HepG2 (cell line): Measurements from ENCODE around the gene SPTY2D1. TPM values are rescaled to one million over a fixed set of nuclear protein-coding genes. Genes with fewer than 3 reads are reported as not detected.
A peak's percentile ranks its signal among the peaks of the same experiment; 100 is the strongest.

ENCODE experiments used
- BRCA1 ChIP-seq: sonication (generic); formaldehyde crosslinking; IDR thresholded peaks from 2 replicates; pipeline ENCODE4 v1.4.0; 2020; ENCODE audit warnings: missing genetic modification reagents
- CENPT ChIP-seq: sonication (generic); formaldehyde crosslinking; IDR thresholded peaks from 2 replicates; pipeline ENCODE4 v1.8.0; 2022; ENCODE audit warnings: low read depth, mild to moderate bottlenecking, moderate library complexity, missing genetic modification reagents
- CHCHD3 ChIP-seq: sonication (generic); formaldehyde crosslinking; IDR thresholded peaks from 2 replicates; pipeline ENCODE4 v1.8.0; 2022; ENCODE audit warnings: mild to moderate bottlenecking, missing genetic modification reagents, moderate library complexity
- ETV5 ChIP-seq: IDR thresholded peaks from 2 replicates; pipeline ENCODE4 v1.6.1; 2018; ENCODE audit warnings: missing biosample characterization, missing genetic modification reagents, inconsistent platforms, borderline replicate concordance
- GATAD2A ChIP-seq: IDR thresholded peaks from 2 replicates; pipeline ENCODE4 v1.6.1; 2016
- KDM3A ChIP-seq: IDR thresholded peaks from 2 replicates; pipeline ENCODE4 v1.6.1; 2018; ENCODE audit warnings: low read depth, missing compliant biosample characterization
- KLF16 ChIP-seq, 2 experiments: sonication (generic) in 1 of 2; formaldehyde crosslinking in 1 of 2; IDR thresholded peaks; 2 replicates each; pipeline versions ENCODE4 v1.6.1 to v1.8.0; 2016 to 2023; ENCODE audit warnings: missing genetic modification reagents in 2 of 2, missing compliant biosample characterization in 1 of 2
- MTA3 ChIP-seq: sonication (generic); formaldehyde crosslinking; IDR thresholded peaks from 2 replicates; pipeline ENCODE4 v1.4.0; 2020; ENCODE audit warnings: missing genetic modification reagents
- PHF20 ChIP-seq: sonication (generic); formaldehyde crosslinking; IDR thresholded peaks from 2 replicates; pipeline ENCODE4 v1.5.0; 2020; ENCODE audit warnings: mild to moderate bottlenecking, missing genetic modification reagents
- RARA ChIP-seq: IDR thresholded peaks from 2 replicates; pipeline ENCODE4 v1.6.1; 2016; ENCODE audit warnings: missing genetic modification reagents, missing compliant biosample characterization
- STAG1 ChIP-seq: sonication (generic); formaldehyde crosslinking; IDR thresholded peaks from 2 replicates; pipeline ENCODE4 v1.4.0; 2020; ENCODE audit warnings: missing genetic modification reagents
- TBX3 ChIP-seq: fragments of 450-650 bp; IDR thresholded peaks from 2 replicates; pipeline ENCODE4 v1.6.1; 2017; ENCODE audit warnings: antibody characterized with exemption, mild to moderate bottlenecking, inconsistent platforms, borderline replicate concordance
- YEATS2 ChIP-seq: sonication (generic); formaldehyde crosslinking; IDR thresholded peaks from 2 replicates; pipeline ENCODE4 v1.4.0; 2020; ENCODE audit warnings: missing genetic modification reagents, borderline replicate concordance
- ZBTB42 ChIP-seq: sonication (generic); formaldehyde crosslinking; IDR thresholded peaks from 2 replicates; pipeline ENCODE4 v1.5.0; 2020; ENCODE audit warnings: mild to moderate bottlenecking, missing genetic modification reagents
- ZNF12 ChIP-seq: sonication (generic); formaldehyde crosslinking; IDR thresholded peaks from 2 replicates; pipeline ENCODE4 v1.5.0; 2020; ENCODE audit warnings: missing genetic modification reagents
- ZNF251 ChIP-seq: sonication (generic); formaldehyde crosslinking; IDR thresholded peaks from 2 replicates; pipeline ENCODE4 v1.9.0; 2021; ENCODE audit warnings: mild to moderate bottlenecking, missing genetic modification reagents
- ZNF33A ChIP-seq: sonication (generic); formaldehyde crosslinking; IDR thresholded peaks from 2 replicates; pipeline ENCODE4 v1.5.1; 2020; ENCODE audit warnings: missing genetic modification reagents, mild to moderate bottlenecking, moderate library complexity, borderline replicate concordance
- ZNF354B ChIP-seq: sonication (generic); formaldehyde crosslinking; IDR thresholded peaks from 2 replicates; pipeline ENCODE4 v1.8.0; 2022; ENCODE audit warnings: mild to moderate bottlenecking, missing genetic modification reagents
- ZNF816 ChIP-seq: sonication (generic); formaldehyde crosslinking; IDR thresholded peaks from 2 replicates; pipeline ENCODE4 v1.8.0; 2022; ENCODE audit warnings: missing genetic modification reagents, mild to moderate bottlenecking, borderline replicate concordance
- ZSCAN20 ChIP-seq: sonication (generic); formaldehyde crosslinking; IDR thresholded peaks from 2 replicates; pipeline ENCODE4 v1.4.0; 2020; ENCODE audit warnings: missing genetic modification reagents, mild to moderate bottlenecking, borderline replicate concordance
- polyA plus RNA-seq, 8 experiments: library from polyadenylated mRNA; depleted of rRNA in 3 of 8; stranded (reverse) in 7 of 8; unstranded in 1 of 8; fragments of >200 nt; fragmentation: Illumina TruSeq in 4 of 8; extraction: Trizol in 4 of 8; gene quantifications; 2 replicates each; pipeline versions ENCODE4 v1.2.1 to v1.2.3, GENCODE V29; 2011 to 2016; ENCODE audit warnings: low read depth in 4 of 8, missing spikeins in 1 of 8, mixed read lengths in 1 of 8; ENCODE audit not compliant: insufficient read depth in 1 of 8
- total RNA-seq, 5 experiments: library from RNA; depleted of rRNA; stranded (reverse); fragments of >200 nt; fragmentation: Illumina TruSeq; extraction: Trizol; gene quantifications; 2 replicates each; pipeline ENCODE4 v1.2.3, GENCODE V29; 2016; ENCODE audit warnings: low read depth in 1 of 5
- TF ChIP-seq, protein P1 (sequence below): sonication (generic); formaldehyde crosslinking; IDR thresholded peaks from 2 replicates; pipeline ENCODE4 v1.5.0; 2020; ENCODE audit warnings: missing genetic modification reagents, mild to moderate bottlenecking, borderline replicate concordance
- TF ChIP-seq, protein P2 (sequence below): sonication (generic); formaldehyde crosslinking; IDR thresholded peaks from 2 replicates; pipeline ENCODE4 v1.9.0; 2022; ENCODE audit warnings: missing genetic modification reagents, mild to moderate bottlenecking, borderline replicate concordance
- TF ChIP-seq, protein P3 (sequence below): sonication (generic); formaldehyde crosslinking; IDR thresholded peaks from 2 replicates; pipeline ENCODE4 v1.8.1; 2023; ENCODE audit warnings: mild to moderate bottlenecking, moderate library complexity, missing genetic modification reagents
- TF ChIP-seq, protein P4 (sequence below): sonication (generic); formaldehyde crosslinking; IDR thresholded peaks from 2 replicates; pipeline ENCODE4 v1.8.1; 2022; ENCODE audit warnings: low read depth, mild to moderate bottlenecking, missing genetic modification reagents

The SPTY2D1 gene
- total and polyA plus RNA-seq, 2 of the 13 experiments (the other 11 are each of a cell fraction or from before 2014, with no cell fraction given), result 6.9 to 14.8 TPM

DNA sequence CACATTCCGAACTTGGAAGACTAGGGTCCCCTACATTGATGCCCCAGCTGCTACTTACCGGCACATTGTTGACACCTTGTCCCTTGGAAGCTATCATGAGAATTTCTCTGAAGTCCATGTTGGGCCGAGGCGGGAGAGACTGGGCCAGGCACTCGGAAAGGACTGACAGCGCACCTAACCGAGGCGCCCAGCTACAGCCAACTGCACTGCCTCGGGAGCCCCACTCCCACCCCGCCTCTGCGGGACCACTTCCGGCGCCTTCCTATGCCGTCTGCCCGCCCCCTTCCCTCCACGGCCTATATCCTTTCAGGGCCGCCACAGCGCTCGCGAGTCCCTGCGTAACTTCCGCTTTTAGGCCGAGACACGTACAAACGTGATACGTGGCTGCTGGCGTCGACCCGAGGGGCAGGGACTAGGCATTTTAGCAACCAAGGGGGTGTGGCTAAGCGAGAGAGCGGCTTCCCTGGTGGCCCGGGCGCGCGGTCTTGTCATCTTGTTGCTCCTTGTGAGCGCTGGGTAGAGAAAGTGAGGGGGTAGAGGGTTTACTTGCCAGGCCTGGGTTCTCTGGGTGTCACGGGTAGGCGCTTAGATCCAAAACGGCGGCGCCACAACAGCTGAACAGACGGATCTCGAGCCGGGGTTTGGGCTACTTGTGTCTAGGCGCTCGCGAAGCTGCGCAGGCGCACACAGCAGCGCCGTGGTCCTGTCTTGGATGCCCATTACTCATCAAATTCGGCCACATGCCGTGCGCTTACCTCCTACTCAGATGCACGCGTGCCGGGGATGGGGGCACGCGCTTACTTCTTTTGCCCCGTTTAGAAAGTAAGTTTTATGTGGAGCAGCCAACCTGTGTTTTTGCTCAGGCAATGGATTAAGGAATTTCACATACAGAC, at the start of gene SPTY2D1 (continued):
- TF ChIP-seq, protein P1, sequence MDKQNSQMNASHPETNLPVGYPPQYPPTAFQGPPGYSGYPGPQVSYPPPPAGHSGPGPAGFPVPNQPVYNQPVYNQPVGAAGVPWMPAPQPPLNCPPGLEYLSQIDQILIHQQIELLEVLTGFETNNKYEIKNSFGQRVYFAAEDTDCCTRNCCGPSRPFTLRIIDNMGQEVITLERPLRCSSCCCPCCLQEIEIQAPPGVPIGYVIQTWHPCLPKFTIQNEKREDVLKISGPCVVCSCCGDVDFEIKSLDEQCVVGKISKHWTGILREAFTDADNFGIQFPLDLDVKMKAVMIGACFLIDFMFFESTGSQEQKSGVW (CRISPR knock-in tag), result no peak
- TF ChIP-seq KLF16 (CRISPR knock-in tag; IDR thresholded peaks at IDR 0.05) (peak in 1 of 2 experiments; percentile 82; a peak in 2 of 4 replicates), CHCHD3 (CRISPR knock-in tag) (no peak), ZBTB42 (CRISPR knock-in tag) (0 out of 2 replicates have a peak, but pooled peaks have one; percentile 82), ZNF33A (CRISPR knock-in tag) (0 out of 2 replicates have a peak, but pooled peaks have one; percentile 72), KDM3A (CRISPR knock-in tag) (no peak), ZNF12 (CRISPR knock-in tag) (no peak), CENPT (no peak), YEATS2 (CRISPR knock-in tag) (peak; percentile 97), RARA (no peak), ZNF816 (CRISPR knock-in tag) (no peak; the same call in 1 of the 2 replicates), ZNF251 (0 out of 2 replicates have a peak, but pooled peaks have one; percentile 63), GATAD2A (CRISPR knock-in tag) (0 out of 2 replicates have a peak, but pooled peaks have one; percentile 20), STAG1 (CRISPR knock-in tag) (no peak), ETV5 (CRISPR knock-in tag) (peak; percentile 62), ZSCAN20 (CRISPR knock-in tag) (no peak), PHF20 (CRISPR knock-in tag) (peak; percentile 98), TBX3 (no peak), MTA3 (CRISPR knock-in tag) (no peak), BRCA1 (0 out of 2 replicates have a peak, but pooled peaks have one; percentile 9), ZNF354B (CRISPR knock-in tag) (no peak)
- TF ChIP-seq, protein P2, sequence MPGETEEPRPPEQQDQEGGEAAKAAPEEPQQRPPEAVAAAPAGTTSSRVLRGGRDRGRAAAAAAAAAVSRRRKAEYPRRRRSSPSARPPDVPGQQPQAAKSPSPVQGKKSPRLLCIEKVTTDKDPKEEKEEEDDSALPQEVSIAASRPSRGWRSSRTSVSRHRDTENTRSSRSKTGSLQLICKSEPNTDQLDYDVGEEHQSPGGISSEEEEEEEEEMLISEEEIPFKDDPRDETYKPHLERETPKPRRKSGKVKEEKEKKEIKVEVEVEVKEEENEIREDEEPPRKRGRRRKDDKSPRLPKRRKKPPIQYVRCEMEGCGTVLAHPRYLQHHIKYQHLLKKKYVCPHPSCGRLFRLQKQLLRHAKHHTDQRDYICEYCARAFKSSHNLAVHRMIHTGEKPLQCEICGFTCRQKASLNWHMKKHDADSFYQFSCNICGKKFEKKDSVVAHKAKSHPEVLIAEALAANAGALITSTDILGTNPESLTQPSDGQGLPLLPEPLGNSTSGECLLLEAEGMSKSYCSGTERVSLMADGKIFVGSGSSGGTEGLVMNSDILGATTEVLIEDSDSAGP, result peak; percentile 87
- TF ChIP-seq, protein P3, sequence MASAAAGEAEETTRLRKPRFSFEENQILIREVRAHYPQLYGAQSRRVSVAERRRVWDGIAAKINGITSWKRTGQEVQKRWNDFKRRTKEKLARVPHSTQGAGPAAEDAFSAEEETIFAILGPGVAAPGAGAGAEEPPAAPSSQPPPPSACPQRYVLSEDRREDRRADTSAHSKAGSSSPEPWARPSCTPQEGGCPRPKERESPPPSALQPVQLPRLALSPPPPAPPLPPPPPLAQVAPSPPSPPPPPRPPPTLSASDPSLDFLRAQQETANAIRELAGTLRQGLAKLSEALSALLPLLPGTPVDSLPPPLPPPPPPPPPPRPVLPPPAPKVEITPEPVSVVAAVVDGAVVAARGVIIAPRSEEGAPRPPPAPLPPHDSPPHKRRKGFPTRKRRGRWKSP (CRISPR knock-in tag), result no peak; the same call in 1 of the 2 replicates
- TF ChIP-seq, protein P4, sequence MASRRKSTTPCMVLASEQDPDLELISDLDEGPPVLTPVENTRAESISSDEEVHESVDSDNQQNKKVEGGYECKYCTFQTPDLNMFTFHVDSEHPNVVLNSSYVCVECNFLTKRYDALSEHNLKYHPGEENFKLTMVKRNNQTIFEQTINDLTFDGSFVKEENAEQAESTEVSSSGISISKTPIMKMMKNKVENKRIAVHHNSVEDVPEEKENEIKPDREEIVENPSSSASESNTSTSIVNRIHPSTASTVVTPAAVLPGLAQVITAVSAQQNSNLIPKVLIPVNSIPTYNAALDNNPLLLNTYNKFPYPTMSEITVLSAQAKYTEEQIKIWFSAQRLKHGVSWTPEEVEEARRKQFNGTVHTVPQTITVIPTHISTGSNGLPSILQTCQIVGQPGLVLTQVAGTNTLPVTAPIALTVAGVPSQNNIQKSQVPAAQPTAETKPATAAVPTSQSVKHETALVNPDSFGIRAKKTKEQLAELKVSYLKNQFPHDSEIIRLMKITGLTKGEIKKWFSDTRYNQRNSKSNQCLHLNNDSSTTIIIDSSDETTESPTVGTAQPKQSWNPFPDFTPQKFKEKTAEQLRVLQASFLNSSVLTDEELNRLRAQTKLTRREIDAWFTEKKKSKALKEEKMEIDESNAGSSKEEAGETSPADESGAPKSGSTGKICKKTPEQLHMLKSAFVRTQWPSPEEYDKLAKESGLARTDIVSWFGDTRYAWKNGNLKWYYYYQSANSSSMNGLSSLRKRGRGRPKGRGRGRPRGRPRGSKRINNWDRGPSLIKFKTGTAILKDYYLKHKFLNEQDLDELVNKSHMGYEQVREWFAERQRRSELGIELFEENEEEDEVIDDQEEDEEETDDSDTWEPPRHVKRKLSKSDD (CRISPR knock-in tag), result peak; percentile 99
